HG03432 (cell line): ENCODE results near the gene B3GALT6.

Experiments
- ATAC-seq: cut with Tn5 transposase; IDR thresholded peaks from one replicate; pipeline ENCODE4 v1.9.1; 2021; ENCODE audit warnings: mild to moderate bottlenecking, moderate library complexity; ENCODE audit not compliant: unreplicated experiment

B3GALT6 gene

DNA sequence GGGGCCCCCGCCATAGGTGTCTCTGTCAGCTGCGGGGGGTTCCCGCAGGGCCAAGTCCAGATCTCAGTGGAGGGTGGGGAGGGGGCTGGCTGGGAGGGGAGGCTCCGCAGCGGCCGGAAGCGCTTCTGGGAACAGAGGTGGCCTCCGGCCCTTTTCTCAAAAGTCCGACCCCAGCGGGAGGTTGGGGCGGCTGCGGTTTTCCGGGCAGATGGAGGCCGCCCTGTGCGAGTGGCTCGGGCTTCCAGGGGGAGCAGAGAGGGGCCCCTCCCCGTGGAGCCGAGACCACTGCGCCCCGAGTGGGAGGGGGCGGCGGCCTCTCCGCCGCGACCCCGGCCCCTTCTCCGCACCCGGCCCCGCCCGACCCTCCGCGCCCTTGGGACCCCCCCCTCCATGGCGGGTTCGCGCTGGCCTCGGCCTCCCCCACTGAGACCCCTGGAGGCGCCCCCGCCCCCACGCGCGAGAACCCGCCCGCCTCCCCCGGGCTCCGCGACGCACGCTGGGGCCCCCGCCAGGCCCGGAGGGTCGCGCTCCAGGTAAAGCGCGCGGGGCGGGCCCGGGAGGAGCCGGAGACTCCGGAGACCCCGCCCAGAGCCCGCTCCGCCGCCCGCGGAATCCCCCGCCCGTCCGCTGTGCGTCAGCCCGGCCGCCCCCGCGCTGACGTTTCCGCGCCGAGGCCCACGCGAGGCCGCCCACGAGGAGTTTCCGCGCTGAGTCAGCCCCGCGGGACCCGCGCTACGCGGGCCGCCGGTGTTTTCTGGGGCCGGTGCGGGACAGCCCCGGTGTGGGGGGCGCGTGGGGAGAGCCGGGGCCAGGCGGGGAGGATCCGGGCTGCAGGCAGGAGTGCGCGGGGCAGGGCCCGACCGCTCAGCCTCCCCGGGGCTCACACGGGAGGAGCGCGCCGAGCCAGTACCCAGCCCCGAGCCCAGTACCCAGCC lies 30.9 kb upstream of the B3GALT6 start:
- ATAC-seq = no peak

- no peak for ATAC-seq
Observed at GRCh38 chr1:1202831-1203560, 29.0 kb upstream of the B3GALT6 start.

DNA sequence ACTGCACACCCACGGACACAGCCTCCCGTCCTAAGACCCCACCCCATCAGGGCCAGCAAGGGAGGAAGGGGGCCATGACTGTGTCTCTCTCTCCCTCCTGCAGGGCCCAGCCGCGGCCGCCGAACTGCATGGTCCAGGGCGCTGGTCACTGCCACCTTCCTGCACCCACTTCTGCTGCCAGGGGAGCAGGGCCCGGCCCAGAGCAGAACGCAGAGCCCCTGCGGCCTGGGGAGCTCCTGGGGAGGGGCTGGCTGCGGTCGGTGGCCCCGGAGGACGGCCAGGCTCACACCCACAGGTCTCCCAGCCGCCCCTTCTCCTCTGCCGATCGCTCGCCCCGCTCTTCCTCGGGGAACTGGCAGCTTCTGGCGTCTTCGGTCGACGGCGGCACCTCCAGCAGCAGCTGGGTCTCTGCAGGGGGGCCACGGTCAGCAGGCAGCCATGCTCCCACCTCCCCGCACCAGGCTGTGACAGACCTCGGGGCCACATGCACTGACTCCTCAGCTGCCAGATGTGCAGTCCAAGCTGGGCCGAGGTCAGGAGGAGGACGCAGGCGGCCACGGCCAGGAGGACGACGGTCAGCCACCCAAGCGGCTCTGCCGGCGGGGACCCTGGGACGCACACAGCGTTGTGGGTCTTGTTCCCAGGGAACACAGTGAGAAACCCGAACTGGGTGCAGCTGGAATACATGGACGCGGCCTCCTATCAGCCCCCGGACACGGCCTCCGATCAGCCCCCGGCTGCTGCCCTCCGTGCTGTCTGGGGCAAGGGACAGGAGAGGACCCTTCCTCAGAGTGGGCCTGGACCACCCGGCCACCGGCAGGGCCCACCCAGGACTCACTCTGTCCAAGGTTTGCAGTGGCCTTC lies 28.2 kb upstream of the B3GALT6 start:
- ATAC-seq = no peak

DNA sequence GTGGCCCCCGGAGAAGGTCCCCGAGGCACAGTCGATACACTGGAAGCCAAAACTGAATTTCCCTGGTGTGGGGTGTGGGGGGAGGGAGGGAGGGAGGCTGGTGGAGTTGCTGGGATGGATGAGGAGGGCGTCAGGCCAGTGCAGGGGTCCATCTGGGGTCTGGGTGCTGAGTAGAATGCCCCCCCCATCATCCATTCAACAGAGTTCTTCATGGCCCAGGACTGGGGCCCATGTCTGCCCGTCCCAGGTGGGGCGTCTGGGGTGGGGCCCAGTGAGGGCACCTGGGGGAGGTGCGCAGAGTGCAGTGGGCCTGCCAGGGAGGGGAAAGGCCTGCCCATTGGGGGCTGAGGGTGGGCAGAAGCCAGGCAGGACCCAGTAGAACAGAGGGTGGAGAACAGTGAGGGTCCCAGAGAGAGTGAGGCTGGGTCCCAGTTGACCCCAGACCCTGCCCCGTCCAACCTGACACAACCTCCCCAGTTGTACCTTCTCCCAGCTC lies 27.6 kb upstream of the B3GALT6 start:
- ATAC-seq = no peak

DNA sequence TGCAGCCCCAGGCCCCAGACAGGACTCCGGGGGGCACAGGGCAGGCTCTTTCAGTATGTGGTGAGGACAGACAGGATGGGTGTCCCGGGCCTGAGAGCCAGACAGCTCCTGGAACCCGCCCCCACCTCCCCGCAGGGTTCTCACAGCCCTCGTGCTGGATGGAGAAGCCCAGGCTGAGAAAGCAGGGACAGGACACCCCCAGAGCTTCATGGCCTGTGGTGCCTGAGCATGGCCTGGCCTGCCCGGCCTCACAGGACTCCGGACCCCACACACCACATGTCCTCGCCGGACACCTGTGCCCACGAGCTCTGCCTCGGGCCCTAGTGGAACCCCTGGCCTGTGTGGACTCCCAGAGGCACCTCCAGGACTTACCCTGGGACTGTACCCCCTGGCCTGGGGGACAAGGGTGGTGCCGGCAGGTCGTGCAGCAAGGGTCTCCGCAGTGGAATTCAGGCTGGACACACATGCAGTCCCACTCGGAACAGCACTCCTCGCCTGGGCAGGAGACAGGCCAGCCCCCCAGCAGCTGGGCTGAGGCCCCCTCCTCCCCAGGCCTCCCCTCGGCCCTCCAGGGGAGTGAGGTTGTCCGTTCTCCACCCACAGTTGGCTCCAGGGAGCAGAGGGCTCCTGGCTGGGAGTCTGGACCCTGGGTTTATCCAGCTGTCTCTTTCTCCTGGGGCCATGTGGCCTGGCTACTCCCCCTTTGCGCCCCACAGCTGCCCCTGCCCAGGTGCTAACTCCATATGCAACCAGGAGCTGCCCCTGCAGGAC lies 26.9 kb upstream of the B3GALT6 start:
- ATAC-seq = no peak

- no peak for ATAC-seq
Observed at GRCh38 chr1:1205769-1206375, 26.2 kb upstream of the B3GALT6 start.

DNA sequence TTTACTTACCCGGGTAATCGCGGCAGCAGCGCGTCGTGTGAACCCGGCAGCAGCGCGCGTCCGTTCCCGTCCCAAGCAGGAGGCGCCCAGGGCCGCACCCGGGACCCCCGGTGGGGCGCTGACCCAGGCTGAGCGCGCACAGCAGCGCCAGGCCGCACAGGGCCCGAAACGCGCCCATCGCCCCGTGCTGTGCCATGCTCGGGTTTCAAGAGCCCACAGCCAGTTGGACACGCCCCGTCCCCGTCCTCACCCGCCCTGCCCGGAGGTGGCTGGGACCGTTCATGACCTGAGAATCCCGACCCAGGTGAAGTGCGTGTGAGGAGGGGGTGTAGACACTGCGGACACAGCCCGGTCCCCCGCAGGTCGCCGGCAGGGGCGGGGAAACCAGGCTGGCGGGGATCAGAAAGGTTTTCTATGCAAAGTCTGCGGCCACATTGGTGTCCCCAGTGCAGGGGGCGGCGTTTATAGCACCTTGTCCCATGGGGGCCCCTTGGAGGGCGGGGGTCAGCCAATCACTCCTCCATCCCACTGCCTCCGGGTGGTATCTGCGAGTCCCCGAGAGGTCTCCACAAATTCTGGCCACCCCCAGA lies 25.6 kb upstream of the B3GALT6 start, which contains the start of gene TNFRSF18:
Gene TNFRSF18 (minus strand): TSS at position 217 of the 590 bp plus-strand sequence. CDS start 21 bp downstream, at position 196.
- ATAC-seq = no peak

DNA sequence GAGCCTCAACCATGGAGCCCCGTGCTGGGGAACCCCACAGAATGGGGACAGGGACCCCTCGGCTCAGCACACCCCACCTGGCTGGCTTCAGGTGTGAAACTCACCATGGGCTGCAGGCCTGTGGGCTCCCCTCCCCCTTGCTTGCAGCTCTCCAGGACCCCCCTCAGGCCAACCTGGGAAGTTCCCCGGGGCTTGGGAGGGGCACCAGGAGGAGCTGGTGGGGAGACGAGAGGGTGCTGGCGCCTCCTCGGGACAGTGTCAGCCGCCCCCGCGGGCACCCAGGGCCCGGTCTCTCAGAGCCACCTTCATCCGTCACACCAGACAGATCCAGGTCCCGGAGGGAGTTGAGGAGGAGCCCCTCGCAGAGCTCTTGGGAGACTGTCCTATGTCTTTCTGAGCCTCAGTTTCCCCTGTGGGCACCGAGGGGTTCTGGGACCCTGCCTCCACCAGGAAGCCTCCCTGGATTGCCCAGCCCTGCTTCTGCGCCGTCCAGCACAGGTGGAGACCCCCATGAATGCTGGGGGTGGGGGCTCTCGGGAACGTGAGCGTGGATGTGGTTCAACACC lies 25.0 kb upstream of the B3GALT6 start:
- ATAC-seq = no peak

DNA sequence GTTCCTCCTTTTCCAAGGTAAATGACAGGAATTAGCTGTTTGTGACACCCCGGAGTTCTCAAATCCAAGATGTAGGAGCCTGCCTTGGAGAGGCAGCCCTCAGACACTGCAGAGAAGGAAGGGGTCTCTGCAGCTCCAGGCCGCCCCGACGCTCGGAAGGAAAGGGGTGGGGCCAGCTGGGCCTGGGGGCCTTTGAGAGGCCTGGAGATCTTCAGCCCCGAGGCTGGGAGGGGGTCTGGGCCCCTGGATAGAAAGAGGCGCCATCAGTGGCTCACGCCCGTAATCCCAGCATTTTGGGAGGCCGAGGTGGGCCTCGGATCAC lies 24.5 kb upstream of the B3GALT6 start:
- no peak for ATAC-seq

GRCh38 chr1:1208713-1209433 lies 23.2 kb upstream of the B3GALT6 start:
- no peak for ATAC-seq

DNA sequence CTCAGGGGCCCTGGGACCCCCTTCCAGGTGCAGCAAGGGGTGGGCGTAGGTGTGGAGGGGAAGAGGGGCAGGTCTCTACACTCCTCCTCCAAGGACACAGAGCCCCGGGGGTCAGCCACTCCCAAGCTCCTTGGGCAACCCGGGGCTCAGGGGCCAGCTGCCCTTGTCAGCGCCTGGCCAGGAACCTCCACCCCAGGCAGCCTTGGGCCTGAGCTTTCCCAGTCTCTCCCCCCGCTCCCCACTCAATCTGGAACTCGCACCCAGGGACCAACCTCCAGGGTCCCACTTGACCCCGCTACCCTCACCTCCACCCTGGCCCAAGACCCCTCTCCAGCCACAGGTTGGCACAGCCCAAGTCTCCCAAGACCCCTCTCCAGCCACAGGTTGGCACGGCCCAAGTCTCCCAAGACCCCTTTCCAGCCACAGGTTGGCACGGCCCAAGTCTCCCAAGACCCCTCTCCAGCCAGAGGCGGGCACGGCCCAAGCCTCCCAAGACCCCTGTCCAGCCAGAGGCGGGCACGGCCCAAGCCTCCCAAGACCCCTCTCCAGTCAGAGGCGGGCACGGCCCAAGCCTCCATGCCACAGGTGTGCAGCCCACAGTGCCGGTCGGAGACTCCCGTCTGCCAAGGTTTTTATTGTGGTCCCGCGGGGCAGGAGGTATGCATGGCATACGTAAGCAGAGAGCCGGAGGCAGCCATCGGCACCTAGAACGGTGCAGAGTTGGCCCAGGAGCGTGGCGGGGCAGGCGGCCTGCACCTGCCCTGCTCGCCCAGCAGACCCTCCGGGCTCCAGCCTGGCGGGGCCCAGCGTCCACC lies 21.1 kb upstream of the B3GALT6 start:
- ATAC-seq = no peak

- ATAC-seq = no peak
Observed at GRCh38 chr1:1211541-1212441, 20.2 kb upstream of the B3GALT6 start.

DNA sequence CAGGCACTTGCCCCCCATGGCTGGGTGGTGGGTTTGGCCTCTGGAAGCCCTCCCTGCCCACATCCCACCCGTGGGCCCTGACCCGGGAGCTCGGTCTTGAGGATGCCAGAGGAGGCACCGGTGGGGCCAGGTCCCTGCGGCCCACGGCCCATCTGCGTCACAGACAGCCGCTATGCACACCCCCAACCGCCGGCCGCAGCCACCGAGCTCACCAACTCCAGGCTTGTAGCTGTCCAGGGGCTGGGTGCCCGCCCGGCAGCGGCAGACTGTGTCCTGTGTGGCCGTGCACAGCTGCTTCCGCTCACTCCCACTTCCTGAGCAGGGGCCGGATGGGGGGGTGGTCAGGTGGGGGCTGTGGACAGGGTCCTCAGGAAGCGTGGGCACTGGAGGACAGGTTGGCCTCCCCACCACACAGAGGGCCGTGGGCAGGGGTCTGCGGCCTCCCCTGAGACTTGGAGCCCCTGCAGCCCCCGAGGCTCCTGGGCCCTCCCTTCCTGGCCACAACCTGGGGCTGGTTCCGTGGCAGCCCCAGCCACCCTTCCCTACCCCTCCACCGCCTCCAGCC lies 19.2 kb upstream of the B3GALT6 start:
- ATAC-seq = no peak

DNA sequence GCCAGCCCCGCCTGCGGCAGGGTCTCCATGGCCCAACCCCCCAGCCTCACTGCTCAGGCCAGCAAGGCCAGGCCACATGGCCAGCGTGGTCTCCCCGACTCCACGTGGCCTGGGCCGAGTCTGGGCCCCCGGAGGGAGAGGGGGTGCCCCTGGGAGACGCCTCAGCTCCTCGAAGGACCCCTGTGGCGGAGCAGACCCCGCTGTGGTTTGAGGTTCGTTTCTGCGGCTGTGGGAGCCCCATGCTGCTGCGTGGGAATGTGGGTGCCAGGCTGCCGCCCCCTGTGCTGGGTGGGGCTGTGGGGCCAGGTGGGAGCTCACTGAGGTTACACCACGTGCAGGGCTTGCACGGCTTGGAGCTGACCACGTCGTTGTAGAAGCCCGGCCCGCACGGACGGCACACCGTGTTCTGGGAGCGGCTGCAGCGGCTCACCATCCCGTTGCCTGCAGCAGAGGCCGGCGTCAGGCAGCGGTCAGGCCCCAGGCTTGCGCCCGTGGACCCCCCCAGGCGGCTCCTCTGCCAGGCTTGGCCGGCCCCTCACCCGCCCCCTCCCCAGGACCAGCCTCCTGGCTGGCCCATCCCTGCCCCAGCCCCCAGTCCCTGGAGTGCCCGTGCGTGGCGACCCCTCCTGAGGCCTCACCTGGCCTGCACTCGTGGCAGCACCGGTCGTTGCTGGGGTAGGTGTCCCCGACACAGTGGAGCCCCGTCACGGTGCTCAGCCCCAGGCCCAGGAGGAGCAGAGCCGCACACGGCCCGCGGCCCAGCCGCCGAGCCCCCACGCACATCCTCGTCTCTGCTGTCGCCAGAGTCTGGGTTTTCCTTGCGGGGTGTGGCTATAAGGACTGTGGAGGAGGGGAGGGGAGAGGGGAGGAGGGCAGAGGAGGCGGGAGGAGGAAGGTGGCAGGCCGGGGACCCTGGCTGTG lies 18.4 kb upstream of the B3GALT6 start, which contains the start of gene TNFRSF4:
Gene TNFRSF4 (minus strand): TSS at position 809 of the 921 bp plus-strand sequence. CDS start 26 bp downstream, at position 783.
- no peak for ATAC-seq

- no peak for ATAC-seq
Observed at GRCh38 chr1:1215080-1215676, 16.9 kb upstream of the B3GALT6 start.
